OCI-LY1 (cell line): ENCODE measurements around the gene KHDRBS1.

Experiments
- H2AFZ ChIP-seq: fragments of 200-600 bp; sonication (generic), shearing (Covaris generic); 2 replicates; pipeline ENCODE4 v1.6.0; 2014; ENCODE audit warnings: antibody characterized with exemption, mild to moderate bottlenecking, low read length
- H3F3A ChIP-seq: fragments of 200-600 bp; sonication (generic), shearing (Covaris generic); 2 replicates; pipeline ENCODE4 v1.6.0; 2014; ENCODE audit warnings: mild to moderate bottlenecking, antibody characterized with exemption, low read length, moderate library complexity; ENCODE audit not compliant: insufficient read depth
- H3K27ac ChIP-seq: fragments of 200-600 bp; sonication (generic); 2 replicates; pipeline ENCODE4 v1.5.1; 2014; ENCODE audit warnings: low read length, mixed run types, mild to moderate bottlenecking, low read depth; ENCODE audit not compliant: poor library complexity, severe bottlenecking
- H3K27me3 ChIP-seq: fragments of 200-600 bp; sonication (generic); 2 replicates; pipeline ENCODE4 v1.6.0; 2014; ENCODE audit warnings: antibody characterized with exemption, mild to moderate bottlenecking, low read length, moderate library complexity; ENCODE audit not compliant: insufficient read depth
- H3K36me3 ChIP-seq: fragments of 200-600 bp; sonication (generic); 2 replicates; pipeline ENCODE4 v1.6.1; 2014; ENCODE audit warnings: mild to moderate bottlenecking, antibody characterized with exemption, low read length, moderate library complexity, mixed read lengths; ENCODE audit not compliant: insufficient read depth
- H3K4me1 ChIP-seq: fragments of 200-600 bp; sonication (generic); 2 replicates; pipeline ENCODE4 v1.5.1; 2014; ENCODE audit warnings: mild to moderate bottlenecking, low read length, moderate library complexity; ENCODE audit not compliant: insufficient read depth, severe bottlenecking
- H3K4me2 ChIP-seq: fragments of 200-600 bp; sonication (generic), shearing (Covaris generic); 2 replicates; pipeline ENCODE4 v1.6.1; 2014; ENCODE audit warnings: low read length
- H3K4me3 ChIP-seq: fragments of 200-600 bp; sonication (generic); 2 replicates; pipeline ENCODE4 v1.5.1; 2014; ENCODE audit warnings: low read length, low read depth, mild to moderate bottlenecking, mixed read lengths; ENCODE audit not compliant: poor library complexity, severe bottlenecking
- H3K79me2 ChIP-seq: fragments of 200-600 bp; shearing (Covaris generic); 2 replicates; pipeline ENCODE4 v1.6.1; 2016; ENCODE audit warnings: mixed run types, low read length, mixed read lengths; ENCODE audit not compliant: insufficient read depth
- H3K9ac ChIP-seq: fragments of 200-600 bp; sonication (generic), shearing (Covaris generic); 2 replicates; pipeline ENCODE4 v1.6.1; 2014; ENCODE audit warnings: mild to moderate bottlenecking, low read length, mixed read lengths
- H3K9me2 ChIP-seq: fragments of 200-600 bp; sonication (generic), shearing (Covaris generic); 2 replicates; pipeline ENCODE4 v1.6.1; 2014; ENCODE audit warnings: low read depth, mild to moderate bottlenecking, low read length, mixed read lengths
- H3K9me3 ChIP-seq: fragments of 200-600 bp; shearing (Covaris generic); 2 replicates; pipeline ENCODE4 v1.6.1; 2014; ENCODE audit warnings: low read length, mixed read lengths
- H4K20me1 ChIP-seq: fragments of 200-600 bp; sonication (generic), shearing (Covaris generic); 2 replicates; pipeline ENCODE4 v1.6.0; 2016; ENCODE audit warnings: mild to moderate bottlenecking, low read length; ENCODE audit not compliant: insufficient read depth
- CTCF ChIP-seq: fragments of 200-600 bp; sonication (generic), shearing (Covaris generic); IDR thresholded peaks from 2 replicates; pipeline ENCODE4 v1.5.1; 2017; ENCODE audit warnings: mild to moderate bottlenecking, antibody characterized with exemption, low read length, moderate library complexity, mixed read lengths
- EZH2 ChIP-seq: fragments of 200-600 bp; sonication (generic), shearing (Covaris generic); IDR thresholded peaks from 2 replicates; pipeline ENCODE4 v1.8.0; 2017; ENCODE audit warnings: borderline replicate concordance, mixed run types, mild to moderate bottlenecking, antibody characterized with exemption, low read length, moderate library complexity, mixed read lengths

Gene KHDRBS1

DNA sequence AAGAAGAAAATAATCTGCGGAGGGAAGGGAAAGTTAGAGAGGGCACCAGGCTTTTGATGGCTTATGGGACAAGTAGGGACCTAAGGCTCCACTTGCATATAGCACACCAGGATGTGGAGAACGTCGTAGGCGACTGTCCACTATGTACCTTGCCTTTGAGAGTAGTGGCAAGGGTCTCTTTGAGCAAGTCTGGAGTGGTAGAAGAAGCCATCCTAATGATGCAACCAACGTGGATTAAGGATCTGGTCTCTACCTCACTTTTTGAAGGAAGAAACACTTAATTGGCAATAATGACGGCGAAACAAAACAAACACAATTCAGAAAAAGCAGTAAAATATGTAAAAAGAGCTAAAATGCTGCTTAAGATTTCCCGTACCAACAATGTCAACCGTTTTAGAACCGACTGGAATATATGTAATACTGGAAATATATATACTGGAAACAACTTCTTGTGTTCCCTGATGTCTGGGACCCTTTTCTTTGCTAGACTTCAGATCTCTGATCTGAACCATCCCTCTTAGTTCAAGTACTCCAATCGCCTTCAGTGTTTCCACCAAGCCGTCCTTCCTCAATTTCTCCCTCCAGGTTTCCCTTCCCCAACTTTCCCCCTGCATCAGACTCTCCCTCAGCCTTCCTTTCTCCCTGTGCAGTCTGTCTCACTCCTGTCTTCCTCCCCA, 821 bp upstream of the KHDRBS1 start:
- Histone ChIP-seq H3K27ac (peak overlapping the region; percentile 69), H3K4me3 (peak overlapping the region; percentile 82), H3K36me3 (peaks cover 19% of the 10 kb centered on the region), H3K4me2 (peak overlapping the region; percentile 76), H3K4me1 (peaks cover 24% of the 10 kb centered on the region), H3K79me2 (peaks cover 39% of the 10 kb centered on the region), H3K9me3 (no peaks in the 10 kb centered on the region), H4K20me1 (no peaks in the 10 kb centered on the region), H3F3A (0 out of 2 replicates have a peak, but pooled peaks cover 5% of the 10 kb centered on the region), H3K27me3 (no peaks in the 10 kb centered on the region), H3K9ac (peak overlapping the region; percentile 79), H2AFZ (0 out of 2 replicates have a peak overlapping the region, but pooled peaks have one; percentile 7), H3K9me2 (no peaks in the 10 kb centered on the region)
- TF ChIP-seq EZH2, result no peak
- TF ChIP-seq CTCF, result no peak

GRCh38 chr1:32014199-32014947, 705 bp downstream of the KHDRBS1 start:
- H3K9me2 ChIP-seq, result no peaks in the 10 kb centered on the region
- H3K4me1 ChIP-seq, result peaks cover 29% of the 10 kb centered on the region
- H3K36me3 ChIP-seq, result peaks cover 28% of the 10 kb centered on the region
- no peak overlapping the region for H2AFZ ChIP-seq
- H3F3A ChIP-seq, result 0 out of 2 replicates have a peak, but pooled peaks cover 5% of the 10 kb centered on the region
- H3K4me3 ChIP-seq, result peak overlapping the region; percentile 82
- H3K27me3 ChIP-seq, result no peaks in the 10 kb centered on the region
- no peaks in the 10 kb centered on the region for H3K9me3 ChIP-seq
- no peaks in the 10 kb centered on the region for H4K20me1 ChIP-seq
- TF ChIP-seq CTCF (no peak), EZH2 (no peak)
- peak overlapping the region; percentile 29 for H3K27ac ChIP-seq
- H3K9ac ChIP-seq, result peak overlapping the region; percentile 94
- peak overlapping the region; percentile 86 for H3K4me2 ChIP-seq
- H3K79me2 ChIP-seq, result peaks cover 51% of the 10 kb centered on the region

DNA sequence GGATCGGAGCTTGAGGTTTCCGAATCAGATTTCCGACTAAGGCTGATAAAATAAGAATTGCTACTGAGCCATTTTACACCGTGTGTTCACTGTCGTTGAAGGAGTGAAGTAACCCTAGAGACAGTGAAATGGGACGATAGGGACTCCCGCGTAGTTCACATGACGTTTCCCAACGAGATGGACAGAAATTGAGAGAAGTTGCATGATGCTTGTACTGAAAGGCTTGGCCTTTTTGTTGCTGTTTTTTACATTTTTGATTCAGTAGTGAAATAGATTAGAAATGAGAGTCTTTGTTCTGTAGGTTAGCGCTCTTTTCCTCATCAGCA, 1.2 kb downstream of the KHDRBS1 start:
- Histone ChIP-seq H3K36me3 (peaks cover 28% of the 10 kb centered on the region), H2AFZ (no peak overlapping the region), H3K9ac (peak overlapping the region; percentile 94), H3K27ac (peak overlapping the region; percentile 29), H3K4me2 (peak overlapping the region; percentile 86), H3K4me1 (peaks cover 33% of the 10 kb centered on the region), H3K9me2 (no peaks in the 10 kb centered on the region), H3F3A (0 out of 2 replicates have a peak, but pooled peaks cover 5% of the 10 kb centered on the region), H3K4me3 (peak overlapping the region; percentile 82), H3K27me3 (no peaks in the 10 kb centered on the region), H4K20me1 (no peaks in the 10 kb centered on the region), H3K79me2 (peaks cover 56% of the 10 kb centered on the region), H3K9me3 (no peaks in the 10 kb centered on the region)
- no peak for TF ChIP-seq EZH2
